Tibial artery (tissue), 4 donors: ENCODE data around the gene KIF18B.

Source experiments
- DNase-seq, 2 donors: peaks; one replicate each; pipeline ENCODE4 v3.0.0-alpha.2; 2019
- H3K27ac ChIP-seq, 2 donors: fragments of 200-600 bp; sonication (generic) in 1 of 2; 1 replicate in 1 of 2; 2 replicates in 1 of 2; pipeline ENCODE4 v1.5.1; 2018 to 2019; ENCODE audit warnings: mild to moderate bottlenecking in 1 of 2
- H3K27me3 ChIP-seq, 2 donors: fragments of 200-600 bp; sonication (generic) in 1 of 2; one replicate each; pipeline versions ENCODE4 v1.5.1 to v1.6.0; 2016 to 2019
- H3K36me3 ChIP-seq, 3 donors: fragments of 200-600 bp; sonication (generic) in 2 of 3; one replicate each; pipeline ENCODE4 v1.5.1; 2016 to 2019; ENCODE audit warnings: mild to moderate bottlenecking in 2 of 3
- H3K4me1 ChIP-seq, 4 donors: fragments of 200-600 bp; sonication (generic) in 2 of 4; 1 replicate in 3 of 4; 2 replicates in 1 of 4; pipeline ENCODE4 v1.5.1; 2016 to 2019
- H3K4me3 ChIP-seq, 2 donors: fragments of 200-600 bp; sonication (generic) in 1 of 2; 1 replicate in 1 of 2; 2 replicates in 1 of 2; pipeline ENCODE4 v1.5.1; 2018 to 2019; ENCODE audit warnings: mild to moderate bottlenecking in 2 of 2
- H3K9me3 ChIP-seq, 3 donors: fragments of 200-600 bp; sonication (generic) in 1 of 3; one replicate each; pipeline ENCODE4 v1.5.1; 2016 to 2019
- CTCF ChIP-seq, 2 experiments: fragments of 200-600 bp in 1 of 2; fragments of 450-650 bp in 1 of 2; IDR thresholded peaks; one replicate each; pipeline ENCODE4 v1.5.1; 2017 to 2019; ENCODE audit warnings: antibody characterized with exemption in 2 of 2, mild to moderate bottlenecking in 1 of 2, moderate library complexity in 1 of 2
- intact Hi-C: fragments of 100-400 bp; cut with DNase I; formaldehyde crosslinking; loops from one replicate; pipeline ENCODE4 v1.15.0; 2023; ENCODE audit warnings: low total_unique reads

The KIF18B gene

GRCh38 chr17:44909681-44910144 lies 37.9 kb downstream of the KIF18B start:
- Histone ChIP-seq H3K27ac (no peak overlapping the region), H3K27me3 (peaks cover 0 to 21% of the 10 kb centered on the region in 2 donors), H3K9me3 (no peaks in the 10 kb centered on the region), H3K4me1 (peaks cover 0 to 10% (median 7%) of the 10 kb centered on the region in 4 donors), H3K36me3 (no peaks in the 10 kb centered on the region), H3K4me3 (no peak overlapping the region)
- no peak for TF ChIP-seq CTCF (IDR thresholded peaks at IDR 0.05)
- intact Hi-C loops = loop anchor here (5.0 kb wide), 1 partner anchor 198 kb away; no protein-coding TSS in a partner anchor
- no peak for DNase-seq

GRCh38 chr17:44908761-44909326 lies 38.7 kb downstream of the KIF18B start:
- no peak for DNase-seq
- Histone ChIP-seq H3K9me3 (no peaks in the 10 kb centered on the region), H3K4me3 (no peak overlapping the region), H3K27ac (no peak overlapping the region), H3K4me1 (peaks cover 0 to 10% (median 7%) of the 10 kb centered on the region in 4 donors), H3K36me3 (no peaks in the 10 kb centered on the region), H3K27me3 (peaks cover 0 to 18% of the 10 kb centered on the region in 2 donors)
- intact Hi-C loops = no loop called here
- TF ChIP-seq CTCF (IDR thresholded peaks at IDR 0.05) = no peak

GRCh38 chr17:44907729-44908470 lies 39.7 kb downstream of the KIF18B start:
- Histone ChIP-seq H3K4me1 (peaks cover 0 to 10% (median 7%) of the 10 kb centered on the region in 4 donors), H3K27me3 (peaks cover 0 to 11% of the 10 kb centered on the region in 2 donors), H3K9me3 (no peaks in the 10 kb centered on the region), H3K4me3 (no peak overlapping the region), H3K36me3 (no peaks in the 10 kb centered on the region), H3K27ac (no peak overlapping the region)
- intact Hi-C loops = no loop called here
- TF ChIP-seq CTCF (IDR thresholded peaks at IDR 0.05) = no peak
- no peak for DNase-seq

GRCh38 chr17:44906763-44907728 lies 40.5 kb downstream of the KIF18B start:
- H3K36me3 ChIP-seq = no peaks in the 10 kb centered on the region
- TF ChIP-seq CTCF (IDR thresholded peaks at IDR 0.05) = no peak
- no peak overlapping the region for H3K27ac ChIP-seq
- H3K27me3 ChIP-seq = peaks cover 0 to 11% of the 10 kb centered on the region in 2 donors
- intact Hi-C loops = no loop called here
- H3K9me3 ChIP-seq = no peaks in the 10 kb centered on the region
- no peak for DNase-seq
- peaks cover 0 to 10% (median 7%) of the 10 kb centered on the region in 4 donors for H3K4me1 ChIP-seq
- no peak overlapping the region for H3K4me3 ChIP-seq

- H3K4me1 ChIP-seq = peaks cover 0 to 3% (median under 1%) of the 10 kb centered on the region in 4 donors
- peaks cover 0 to 3% of the 10 kb centered on the region in 2 donors for H3K27me3 ChIP-seq
- H3K36me3 ChIP-seq = no peaks in the 10 kb centered on the region
- no peak for TF ChIP-seq CTCF (IDR thresholded peaks at IDR 0.05)
- no peak overlapping the region for H3K4me3 ChIP-seq
- no peak for DNase-seq
- no peaks in the 10 kb centered on the region for H3K9me3 ChIP-seq
- H3K27ac ChIP-seq = no peak overlapping the region
- intact Hi-C loops = no loop called here
These were observed 41.4 kb downstream of the KIF18B start for GRCh38 chr17:44906010-44906646.
